IPS-NIHi7 (cell line): ENCODE results near the gene ZNF816.
"Not testable (repeated sequence)": the region's sequence is repeated elsewhere in the genome, so short reads cannot be mapped to it uniquely, and the experiment has no call there.

Experiments used
- DNase-seq: peaks from one replicate; pipeline ENCODE4 v3.0.0; 2012; ENCODE audit warnings: mixed read lengths; ENCODE audit errors: extremely low spot score

The ZNF816 gene

GRCh38 chr19:52962394-52963246 lies at the start of gene ZNF816:
ZNF816 (minus strand) TSS chr19:52962881; CDS start chr19:52956089, 6,792 bp downstream.
- peak; percentile 99 for DNase-seq

- no peak for DNase-seq
Measured at GRCh38 chr19:53012006-53012405, 49.3 kb upstream of the ZNF816 start.

GRCh38 chr19:53010494-53010893 lies 47.8 kb upstream of the ZNF816 start:
- peak; percentile 74 for DNase-seq

GRCh38 chr19:53008061-53008778 lies 45.5 kb upstream of the ZNF816 start:
- DNase-seq = no peak

GRCh38 chr19:53007606-53008005 lies 44.9 kb upstream of the ZNF816 start:
- no peak for DNase-seq

GRCh38 chr19:53007200-53007599 lies 44.5 kb upstream of the ZNF816 start:
- DNase-seq = no peak

- DNase-seq = no peak
Measured at GRCh38 chr19:53004242-53004641, 41.6 kb upstream of the ZNF816 start.

GRCh38 chr19:53002479-53002878 lies 39.8 kb upstream of the ZNF816 start:
- DNase-seq = peak; percentile 27

- DNase-seq = no peak
Measured at GRCh38 chr19:52997975-52998374, 35.3 kb upstream of the ZNF816 start.

- DNase-seq = no peak
Measured at GRCh38 chr19:52995711-52996110, 33.0 kb upstream of the ZNF816 start.

GRCh38 chr19:52993342-52994178 lies 30.9 kb upstream of the ZNF816 start:
- peak; percentile 88 for DNase-seq

- DNase-seq = peak; percentile 39
Measured at GRCh38 chr19:52992109-52993004, 29.7 kb upstream of the ZNF816 start.

- no peak for DNase-seq
Measured at GRCh38 chr19:52991484-52991883, 28.8 kb upstream of the ZNF816 start.

GRCh38 chr19:52990759-52991418 lies 28.2 kb upstream of the ZNF816 start:
- no peak for DNase-seq

GRCh38 chr19:52988506-52988905 lies 25.8 kb upstream of the ZNF816 start:
- DNase-seq = no peak

GRCh38 chr19:52987221-52987620 lies 24.5 kb upstream of the ZNF816 start:
- no peak for DNase-seq

- DNase-seq = not testable (repeated sequence)
Measured at GRCh38 chr19:52983167-52983566, 20.5 kb upstream of the ZNF816 start.

- DNase-seq = no peak
Measured at GRCh38 chr19:52981329-52981728, 18.6 kb upstream of the ZNF816 start.

- no peak for DNase-seq
Measured at GRCh38 chr19:52967772-52968171, 5.1 kb upstream of the ZNF816 start.

- peak; percentile 33 for DNase-seq
Measured at GRCh38 chr19:52963247-52963618, 552 bp upstream of the ZNF816 start.

GRCh38 chr19:52961981-52962380 lies 700 bp downstream of the ZNF816 start:
- no peak for DNase-seq
